Stimulated activated CD4-positive, alpha-beta T cell treated with anti-CD3 and anti-CD28 coated beads, Interleukin-1b, Interleukin-23, amount 100 ng/mL, for 48 hours (primary cell): ENCODE data around the gene PTPRN2.

Experiments used
- DNase-seq: peaks from one replicate; pipeline ENCODE4 v3.0.0-alpha.2; 2020

The PTPRN2 gene

DNA sequence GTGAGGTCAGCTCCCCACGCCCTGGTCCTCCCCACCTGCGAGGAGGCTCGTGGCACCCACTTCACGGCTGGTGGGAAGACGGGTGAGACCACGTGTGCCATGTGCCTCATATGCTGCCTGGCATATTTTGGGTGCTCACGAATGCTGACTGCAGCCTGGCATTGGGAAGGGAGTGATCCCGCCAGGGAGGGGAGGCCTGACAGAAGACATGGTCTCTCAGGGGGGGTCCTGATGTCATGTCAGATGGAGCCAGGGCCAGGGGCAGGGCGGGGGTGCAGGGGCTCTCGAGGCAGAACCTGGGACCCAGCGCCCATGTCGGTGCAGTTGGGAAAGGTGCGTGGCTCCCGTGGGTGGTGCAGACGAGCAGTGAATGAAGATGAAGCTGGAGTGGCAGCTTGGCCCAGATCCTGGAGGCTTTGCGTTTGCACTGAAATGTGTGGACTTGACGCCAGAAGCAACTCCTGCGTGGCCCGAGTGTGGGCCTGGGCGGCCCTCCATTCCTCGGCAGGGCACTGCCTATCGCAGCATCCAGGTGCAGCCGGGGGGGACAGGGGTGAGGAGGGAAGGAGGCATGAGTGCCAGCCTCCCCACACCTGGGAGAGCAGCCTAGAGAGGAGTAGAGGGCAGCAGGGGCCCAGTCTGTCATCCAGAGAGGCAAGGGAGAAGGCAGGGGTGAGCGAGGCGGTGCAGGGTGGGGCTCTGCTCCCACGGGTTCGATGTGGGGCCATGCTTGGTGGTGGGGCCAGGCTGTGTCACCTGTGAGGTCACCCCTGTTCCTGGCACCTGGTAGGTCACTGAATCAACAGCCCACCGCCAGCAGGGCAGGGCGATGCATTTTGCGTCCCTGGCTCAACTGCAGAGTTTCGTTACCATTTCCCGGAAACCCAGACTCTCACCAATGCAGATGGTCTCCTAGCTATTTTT is 865.2 kb downstream of the PTPRN2 start:
- no peak for DNase-seq

DNA sequence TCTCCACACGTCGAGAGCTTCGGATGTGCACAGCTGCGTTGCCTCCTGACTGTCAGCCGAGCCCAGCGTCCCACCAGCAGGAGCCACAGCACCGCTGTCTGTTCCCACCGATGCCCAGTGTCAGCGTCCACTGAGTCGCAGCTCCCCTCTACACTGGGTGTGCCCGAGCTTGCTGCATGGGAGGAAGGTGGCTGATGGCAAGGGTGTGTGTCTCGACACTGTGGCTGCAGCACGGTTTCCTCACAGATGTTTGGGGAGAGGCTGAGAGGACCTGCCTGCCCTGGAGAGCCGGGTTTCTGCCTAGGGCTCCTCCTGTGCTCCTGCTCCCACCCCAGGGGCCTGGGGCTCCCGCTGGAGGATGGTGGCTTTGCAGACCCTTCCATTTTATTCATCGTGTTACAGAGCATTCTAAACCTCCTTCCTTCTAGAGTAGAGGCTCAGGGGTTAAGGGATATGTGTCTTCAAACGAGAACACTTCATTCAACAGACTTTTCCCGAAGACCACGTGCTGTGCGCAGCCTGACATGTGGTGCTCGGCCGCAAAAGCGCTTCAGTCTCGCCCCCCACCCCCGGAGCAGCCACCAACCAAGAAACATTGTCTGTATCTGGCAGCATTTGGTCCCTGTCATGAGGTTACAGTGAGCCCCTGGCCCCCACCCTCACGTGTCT is 866.0 kb downstream of the PTPRN2 start:
- no peak for DNase-seq

DNA sequence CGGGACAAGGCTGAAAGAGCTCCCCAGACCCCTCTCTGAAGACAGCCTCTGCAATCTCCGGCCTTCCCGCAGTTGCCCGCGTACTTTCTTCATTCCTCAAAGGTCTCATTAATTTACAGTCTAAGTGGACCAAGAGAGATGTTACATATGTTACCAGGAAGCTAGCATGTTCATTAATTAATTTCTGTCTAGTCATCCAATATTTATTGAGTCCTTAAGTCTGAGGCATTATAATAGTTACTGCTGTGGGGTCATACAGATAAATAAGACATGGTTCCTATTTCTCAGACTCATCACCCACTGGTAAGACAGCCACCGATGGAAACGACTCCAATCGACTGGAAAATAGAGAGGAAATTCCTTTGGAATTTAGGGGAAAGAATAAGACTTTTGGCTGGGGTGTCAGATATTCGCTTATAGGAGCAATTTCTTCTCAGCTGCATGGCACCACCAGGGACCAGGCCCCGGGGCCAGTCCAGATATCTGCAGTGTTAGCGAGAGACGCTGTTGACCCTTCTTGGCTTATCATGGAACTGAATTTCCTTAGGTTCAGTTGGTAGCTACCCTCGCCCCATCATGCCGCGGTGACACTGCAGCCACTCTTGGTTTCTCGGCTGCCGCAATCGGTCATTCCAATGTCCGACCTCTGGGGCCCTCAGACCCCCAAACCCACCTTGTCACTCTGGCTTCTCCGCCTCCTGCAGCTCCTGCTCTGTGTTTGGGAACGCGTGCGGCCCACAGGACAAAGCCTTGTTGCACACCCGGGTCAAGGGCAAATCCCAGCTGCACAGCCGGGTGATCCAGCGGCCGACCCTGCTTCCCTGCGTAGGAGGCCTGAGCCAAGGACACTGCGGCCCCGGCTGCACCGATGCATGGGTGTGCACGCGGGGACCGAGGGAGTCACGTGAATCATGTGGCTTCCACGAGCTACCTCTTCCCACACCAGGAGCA is 867.6 kb downstream of the PTPRN2 start:
- no peak for DNase-seq

DNA sequence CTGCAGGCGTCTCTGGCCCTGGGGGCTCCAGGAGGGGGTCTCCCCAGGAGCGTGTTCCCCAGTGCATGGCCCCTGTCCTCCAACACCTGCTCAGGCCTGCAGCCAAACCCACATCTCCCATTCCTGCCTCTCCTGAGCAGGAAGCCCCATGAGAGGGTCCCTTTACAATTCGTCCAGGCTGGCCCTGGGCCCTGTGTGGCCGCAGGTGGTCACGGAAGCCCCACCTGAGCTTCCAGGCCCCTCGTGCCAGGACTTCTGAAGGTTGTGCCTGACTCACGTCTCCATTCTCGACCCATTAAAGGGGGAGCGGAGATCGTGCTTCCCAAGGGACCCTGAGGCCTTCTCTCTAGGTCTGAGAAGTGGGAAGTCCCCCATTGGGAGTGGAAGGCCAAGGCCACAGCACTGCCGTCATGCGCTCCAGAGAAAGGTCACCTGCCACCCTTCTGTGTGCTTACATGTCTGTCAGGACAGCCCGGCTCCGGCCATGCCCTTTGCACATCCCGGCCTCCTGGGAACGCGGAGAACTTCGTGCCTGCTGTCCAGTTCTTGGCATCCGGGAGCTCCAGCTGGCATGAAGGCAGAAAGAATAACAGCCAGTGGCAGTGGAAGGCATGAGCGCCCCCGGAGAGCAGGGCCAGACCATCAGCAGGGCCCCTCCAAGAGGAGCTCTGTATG is 868.5 kb downstream of the PTPRN2 start:
- no peak for DNase-seq

DNA sequence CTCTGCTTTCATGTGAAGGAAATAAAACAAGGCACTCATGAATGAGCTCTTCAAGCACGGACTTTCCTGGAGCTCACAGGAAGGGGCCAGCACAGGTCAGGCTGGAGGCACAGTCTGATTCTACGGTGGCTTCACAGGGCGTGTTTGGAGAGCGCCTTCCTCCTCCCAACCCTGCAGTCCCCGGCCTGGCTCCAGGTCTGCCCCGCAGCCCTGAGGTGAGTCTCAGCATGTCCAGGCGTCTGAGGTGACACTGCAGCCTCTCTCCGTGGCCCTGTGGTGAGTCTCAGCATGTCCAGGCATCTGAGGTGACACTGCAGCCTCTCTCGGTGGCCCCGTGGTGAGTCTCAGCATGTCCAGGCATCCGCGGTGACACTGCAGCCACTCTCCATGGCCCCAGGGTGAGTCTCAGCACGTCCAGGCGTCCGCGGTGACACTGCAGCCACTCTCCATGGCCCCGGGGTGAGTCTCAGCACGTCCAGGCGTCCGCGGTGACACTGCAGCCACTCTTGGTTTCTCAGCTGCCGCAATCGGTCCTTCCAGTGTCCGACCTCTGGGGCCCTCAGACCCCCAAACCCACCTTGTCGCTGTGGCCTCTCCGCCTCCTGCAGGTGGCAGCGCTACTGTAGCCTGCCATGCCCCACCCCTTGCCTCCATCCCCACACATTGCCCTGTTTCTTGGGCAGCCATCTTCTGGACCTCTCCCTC is 869.2 kb downstream of the PTPRN2 start:
- no peak for DNase-seq

DNA sequence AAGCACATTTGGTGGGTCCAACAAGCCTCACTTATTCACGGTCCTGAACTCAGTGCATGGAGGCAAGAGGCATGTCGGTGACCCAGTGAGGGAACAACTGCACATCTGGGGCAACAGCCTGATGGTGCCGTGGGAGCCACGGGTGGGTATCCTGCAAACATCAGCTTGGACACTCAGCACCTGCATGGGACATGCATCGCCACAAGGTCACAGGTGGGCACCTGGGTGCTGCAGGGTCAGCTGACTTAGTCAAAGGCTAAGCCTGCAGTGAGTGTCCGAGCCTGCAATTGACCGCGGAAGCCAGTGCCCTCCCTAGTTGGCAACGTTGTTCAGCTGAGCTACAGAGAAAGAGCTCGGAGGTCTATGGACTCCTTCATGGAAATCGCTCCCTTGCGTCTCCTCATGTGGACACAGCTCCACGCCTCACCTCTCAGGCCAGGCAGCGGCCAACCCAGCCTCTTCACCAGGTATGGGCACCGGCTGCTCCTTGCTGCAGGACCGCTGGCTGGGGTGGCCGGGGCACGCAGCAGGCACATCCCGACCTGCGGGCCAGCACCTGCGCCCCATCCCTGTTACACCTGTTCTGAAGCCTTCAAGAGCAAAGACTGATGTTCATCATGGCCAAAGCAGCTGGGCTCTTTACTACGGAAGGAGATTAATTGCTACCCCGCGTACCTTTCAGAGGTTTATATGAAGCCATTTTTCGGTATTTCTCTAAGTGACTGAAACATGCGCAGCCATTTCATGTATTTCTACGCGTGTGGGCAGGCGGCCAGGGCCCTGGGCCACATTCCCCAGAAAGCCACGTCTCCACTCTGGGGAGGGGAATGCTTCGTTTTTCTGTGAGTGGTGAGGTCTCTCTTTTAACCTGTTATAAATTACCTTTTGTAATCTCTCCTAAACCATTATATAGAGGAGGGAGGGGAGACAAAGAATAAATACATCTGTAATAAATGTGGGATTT is 870.1 kb downstream of the PTPRN2 start:
- no peak for DNase-seq

DNA sequence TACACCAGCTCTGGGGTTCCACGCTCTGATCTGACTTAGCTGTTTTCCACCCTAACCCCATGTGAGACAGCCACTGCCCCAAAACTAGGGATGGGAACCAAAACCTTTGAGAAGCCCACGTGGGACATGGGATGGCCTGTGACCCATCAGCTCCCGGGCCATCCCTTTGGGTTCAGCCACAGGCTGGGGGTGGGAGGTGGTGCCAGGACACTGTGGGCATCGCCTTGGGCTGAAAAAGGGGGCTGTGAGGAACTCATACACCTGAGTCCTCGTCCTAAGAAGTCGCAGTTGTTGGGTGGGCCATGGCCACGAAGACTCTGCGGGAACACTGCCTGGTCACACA is 871.7 kb downstream of the PTPRN2 start:
- DNase-seq, result no peak

DNA sequence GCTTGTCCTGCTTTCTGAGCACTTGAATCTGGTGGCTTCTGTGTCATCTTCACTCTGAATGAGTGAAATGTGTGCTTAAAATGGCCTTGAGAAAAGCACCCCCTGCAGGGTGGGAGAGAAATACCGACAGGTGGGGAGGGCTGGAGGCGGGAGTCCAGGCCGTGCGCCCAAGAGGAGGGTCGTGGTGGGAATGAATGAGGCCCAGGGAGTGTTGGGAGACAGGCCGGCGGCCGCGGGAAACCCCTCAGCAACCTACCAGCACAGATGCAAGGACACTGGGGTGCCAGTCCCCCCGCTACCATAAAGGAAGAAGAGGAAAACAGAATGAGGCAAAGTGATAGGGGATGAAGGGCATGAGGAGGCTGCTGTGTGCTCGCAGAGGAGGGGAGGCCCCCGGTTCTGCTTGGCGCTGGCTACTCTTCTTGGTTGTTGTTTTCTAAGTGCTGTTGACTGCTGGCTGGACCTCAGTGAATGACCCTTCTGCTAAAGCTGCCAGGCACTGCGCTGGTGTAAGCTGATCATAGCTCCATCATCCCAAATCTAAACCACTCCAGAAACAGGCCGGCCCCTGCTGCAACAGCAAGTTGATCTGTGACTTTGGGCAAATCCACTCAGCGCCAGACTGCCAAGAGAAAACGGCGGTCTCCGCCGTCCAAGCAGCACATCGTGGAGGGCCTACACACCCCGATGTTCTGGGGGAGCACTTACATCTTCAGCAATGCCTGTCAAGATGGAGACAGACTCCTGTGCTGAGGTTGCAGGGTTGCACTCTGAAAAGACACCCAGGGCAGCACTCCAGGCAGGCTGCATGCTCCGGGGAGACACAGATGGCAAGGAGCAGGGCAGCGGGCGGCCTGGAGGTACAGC is 872.3 kb downstream of the PTPRN2 start:
- no peak for DNase-seq

DNA sequence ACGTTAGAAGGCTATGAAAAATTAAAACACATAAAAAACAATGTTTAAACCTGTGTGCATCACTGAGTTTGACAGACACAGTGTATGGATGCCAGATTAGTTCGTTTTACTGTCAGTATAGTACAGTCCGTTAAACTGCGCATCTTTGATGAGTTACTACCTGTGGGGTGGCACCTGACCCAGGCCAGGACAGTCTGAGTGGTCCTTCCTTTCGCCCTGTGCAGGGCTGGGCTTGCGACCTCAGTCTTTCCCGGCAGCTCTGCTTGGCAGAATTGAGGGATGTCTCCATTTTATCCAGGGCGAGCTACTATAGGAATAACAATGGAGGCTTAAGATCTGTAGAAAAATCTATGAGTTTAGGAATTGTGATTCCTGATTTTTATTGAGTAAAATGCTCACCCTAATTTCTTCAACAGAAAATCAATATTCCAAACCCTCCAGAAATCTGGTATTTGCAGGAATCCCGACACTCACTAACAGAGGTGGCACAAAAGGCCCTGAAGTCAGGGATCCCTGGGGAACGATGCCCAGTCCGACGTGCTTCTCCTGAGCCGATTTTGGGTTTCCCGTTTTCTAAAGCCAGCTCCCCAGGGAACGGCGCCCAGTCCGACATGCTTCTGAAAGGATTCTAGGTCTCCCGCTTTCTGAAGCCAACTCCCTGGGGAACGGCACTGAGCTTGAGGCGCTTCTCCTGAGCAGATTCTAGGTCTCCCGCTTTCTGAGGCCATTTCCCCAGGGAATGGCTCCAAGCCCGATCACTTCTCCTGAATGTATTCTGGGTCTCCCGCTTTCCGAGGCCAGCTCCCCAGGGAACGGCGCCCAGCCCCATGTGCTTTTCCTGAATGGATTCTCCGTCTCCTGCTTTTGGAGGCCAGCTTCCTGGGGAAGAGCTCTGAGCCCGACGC is 873.2 kb downstream of the PTPRN2 start:
- no peak for DNase-seq

DNA sequence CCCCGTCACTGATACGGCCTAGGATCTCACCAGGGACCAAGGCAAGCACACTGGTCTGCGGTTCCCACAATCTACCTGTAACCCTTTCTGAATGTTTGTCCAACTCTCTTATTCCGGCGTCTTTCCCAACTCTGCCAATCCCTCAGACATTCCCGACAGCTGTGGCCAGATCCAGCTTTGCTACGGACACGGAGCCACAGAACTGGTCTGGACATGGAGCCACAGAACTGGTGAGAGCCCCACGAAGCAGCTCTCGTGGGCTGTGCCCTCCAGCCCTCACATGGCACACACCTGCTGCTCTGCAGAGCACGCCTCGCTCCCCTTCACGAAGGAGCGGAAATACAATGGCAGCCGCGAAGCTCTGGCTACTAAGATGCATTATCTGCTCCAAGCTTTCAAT is 874.0 kb downstream of the PTPRN2 start:
- DNase-seq, result no peak

DNA sequence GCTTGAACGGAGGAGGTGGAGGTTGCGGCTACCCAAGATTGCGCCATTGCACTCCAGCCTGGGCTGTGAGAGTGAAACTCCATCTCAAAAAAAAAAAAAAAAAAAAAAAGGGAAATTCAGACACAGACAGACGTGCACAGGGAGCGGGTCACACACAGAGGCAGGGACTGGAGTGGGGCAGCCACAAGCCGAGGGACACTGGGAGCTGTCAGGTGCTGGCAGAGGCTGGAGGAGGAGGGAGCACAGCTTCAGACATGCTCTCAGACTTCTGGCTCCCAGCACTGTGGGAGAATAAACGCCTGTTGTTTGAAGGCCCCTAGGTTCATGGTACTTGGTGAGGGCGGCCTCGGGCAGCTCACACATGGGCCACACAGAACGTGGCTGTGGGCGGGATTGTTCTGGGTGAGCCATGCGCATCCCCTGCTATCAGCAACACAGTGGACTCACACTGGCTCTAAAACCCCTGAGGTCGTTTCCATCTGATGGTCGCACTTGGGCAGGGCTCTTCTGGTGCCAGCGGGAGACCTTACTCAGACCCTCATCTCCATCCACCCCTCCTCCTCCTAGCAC is 874.9 kb downstream of the PTPRN2 start:
- no peak for DNase-seq

DNA sequence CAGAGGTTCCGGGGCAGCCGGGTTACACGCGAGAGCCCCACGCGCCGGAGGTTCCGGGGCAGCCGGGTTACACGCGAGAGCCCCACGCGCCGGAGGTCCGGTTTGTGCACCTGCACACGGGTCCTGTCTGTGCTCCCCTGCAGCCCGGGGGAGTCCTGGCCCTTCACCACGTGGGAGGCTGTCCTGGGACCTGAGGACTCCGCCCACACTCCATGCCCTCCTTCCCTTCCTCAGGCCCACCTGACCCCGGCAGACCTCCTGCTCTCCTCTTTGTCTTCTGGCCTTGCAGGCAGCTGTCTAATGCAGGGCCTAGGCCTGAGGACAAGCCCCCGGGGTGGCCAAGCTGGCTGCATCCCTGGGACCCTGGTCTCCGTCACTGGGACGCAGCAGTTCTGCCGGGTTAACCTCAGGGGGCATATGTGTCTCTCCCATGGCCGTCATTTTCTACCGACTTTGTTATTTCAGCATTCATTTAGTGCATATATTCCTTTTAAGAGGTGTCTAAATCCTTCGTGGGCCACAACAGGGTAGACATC is 876.2 kb downstream of the PTPRN2 start:
- no peak for DNase-seq

DNA sequence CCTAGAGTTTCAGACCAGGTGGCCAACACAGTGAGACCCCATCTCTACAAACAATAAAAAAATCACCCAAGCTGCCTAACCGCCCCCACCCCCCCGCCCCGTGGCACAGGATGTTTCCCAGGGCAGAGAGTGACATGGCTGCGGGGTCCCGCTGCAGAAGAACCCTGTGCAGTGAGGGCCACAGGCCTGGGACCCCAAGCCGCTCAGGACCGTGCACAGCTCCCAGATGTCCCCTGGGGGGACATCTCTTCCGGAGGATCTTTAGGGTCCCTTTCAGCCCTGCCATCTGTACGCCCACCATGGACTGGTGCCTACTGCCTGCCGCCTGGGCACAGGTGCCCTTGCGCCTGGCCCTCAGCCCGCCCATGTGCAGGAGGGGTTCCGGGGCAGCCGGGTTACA is 877.2 kb downstream of the PTPRN2 start:
- DNase-seq, result no peak

DNA sequence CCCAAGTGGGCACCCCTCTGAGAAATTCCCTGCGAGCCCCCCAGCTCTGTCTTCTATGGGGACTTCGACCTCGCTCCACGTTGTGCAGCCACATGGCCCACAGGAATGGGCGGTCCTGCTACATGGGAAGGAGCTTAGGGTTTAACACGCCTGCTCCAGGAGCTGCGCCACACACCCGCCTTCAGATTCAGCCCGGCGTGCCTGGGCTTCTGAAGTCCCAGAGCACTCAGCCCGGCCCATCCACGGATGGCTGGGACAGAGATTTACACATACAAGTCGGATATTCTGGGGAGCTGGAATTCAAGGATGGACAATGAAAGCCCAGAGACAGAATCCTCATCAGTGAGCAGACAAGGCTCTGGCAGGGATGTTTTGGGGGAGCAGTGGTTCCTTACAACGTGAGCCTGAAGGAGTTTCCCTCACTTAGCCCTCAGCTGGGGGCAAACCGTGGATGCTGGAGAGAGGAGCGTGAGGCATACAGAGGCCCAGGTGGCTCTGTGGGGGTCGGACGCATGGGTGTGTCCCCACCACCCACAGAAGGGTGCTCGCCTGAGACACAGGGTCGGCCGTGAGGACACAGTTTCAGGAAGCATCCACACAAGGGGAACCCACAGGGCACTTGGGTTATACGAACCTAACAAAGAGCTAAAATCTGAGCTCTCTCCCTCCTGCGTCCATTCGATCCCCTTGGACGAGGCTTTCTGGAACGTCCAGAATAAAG is 877.9 kb downstream of the PTPRN2 start:
- DNase-seq, result no peak

DNA sequence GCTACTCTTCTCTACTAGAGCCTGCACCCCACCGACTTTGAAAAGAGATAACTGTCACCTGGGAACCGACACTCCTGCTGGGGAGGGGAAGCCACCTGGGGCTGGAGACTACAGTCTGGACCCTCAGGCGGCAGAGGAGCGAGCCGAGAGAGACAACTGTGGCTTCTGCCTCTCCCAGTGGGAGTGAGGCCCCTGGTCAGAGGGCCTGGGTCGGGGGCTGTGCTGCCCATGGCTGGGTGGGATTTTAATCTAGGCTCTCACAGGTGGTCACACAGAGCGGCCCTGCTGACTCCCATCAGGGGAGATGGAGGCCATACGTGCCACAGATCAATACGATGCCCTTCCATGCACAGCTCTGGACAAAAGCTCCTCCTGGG is 878.7 kb downstream of the PTPRN2 start:
- DNase-seq, result no peak

DNA sequence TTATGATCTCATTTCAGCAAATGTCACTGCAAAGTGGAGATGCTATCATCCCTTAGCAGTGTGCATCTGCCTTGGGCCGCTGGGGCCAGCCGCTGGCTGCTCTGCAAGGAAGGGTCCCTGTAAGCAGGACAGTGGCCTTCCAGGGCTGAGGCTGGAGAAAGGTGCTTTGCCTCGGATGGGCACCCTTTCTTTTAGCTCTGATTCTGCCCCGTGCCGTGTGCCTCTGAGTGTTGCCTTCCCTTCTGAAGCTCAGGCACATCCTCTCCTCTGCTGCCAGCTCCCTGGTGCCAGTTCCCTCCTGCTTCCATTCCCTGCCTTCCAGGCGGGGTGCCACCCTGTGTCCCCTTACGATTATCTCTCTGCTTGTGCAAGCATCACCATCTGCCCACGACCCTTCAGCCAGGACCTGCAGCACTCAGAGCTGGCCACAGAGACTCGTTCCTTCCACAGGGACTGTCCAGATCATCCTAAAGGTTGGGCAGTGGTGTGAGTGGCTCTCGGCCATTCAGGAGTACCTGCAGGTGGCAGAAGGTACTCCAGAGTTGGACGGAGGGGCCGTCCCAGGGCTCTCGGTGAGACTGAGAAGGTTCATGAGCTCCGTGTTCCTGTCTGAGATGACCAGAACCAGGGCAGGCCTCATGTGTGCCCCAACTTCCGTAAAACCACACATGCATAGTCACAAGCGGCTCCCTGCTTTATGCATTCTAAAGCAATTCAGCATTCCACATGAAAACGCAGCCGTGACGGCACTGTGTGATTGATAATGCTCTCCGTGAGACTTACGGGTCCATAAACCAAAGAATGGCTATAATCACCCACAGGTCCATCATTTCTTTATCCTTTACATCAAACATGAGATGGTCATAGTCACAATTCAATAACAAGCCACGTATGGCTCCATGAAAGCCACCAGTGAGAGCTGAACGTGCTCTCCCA is 879.4 kb downstream of the PTPRN2 start:
- no peak for DNase-seq
